Trophoblast cell (in vitro differentiated cells and primary cell): ENCODE results near the gene KRT77.

ENCODE experiments used
- DNase-seq, 2 donors: peaks; one replicate each; pipeline ENCODE4 v3.0.0-alpha.2; 2016
- H2AFZ ChIP-seq: 2 replicates; pipeline ENCODE4 v1.6.1; 2013; ENCODE audit warnings: low read length, moderate library complexity, mild to moderate bottlenecking; ENCODE audit not compliant: insufficient read depth, poor library complexity
- H2AK5ac ChIP-seq: 2 replicates; pipeline ENCODE4 v1.6.1; 2013; ENCODE audit warnings: mild to moderate bottlenecking, low read length
- H2BK120ac ChIP-seq: 2 replicates; pipeline ENCODE4 v1.6.1; 2013; ENCODE audit warnings: low read length, mild to moderate bottlenecking, moderate library complexity; ENCODE audit not compliant: insufficient read depth, poor library complexity
- H2BK12ac ChIP-seq: 2 replicates; pipeline ENCODE4 v1.6.1; 2013; ENCODE audit warnings: mild to moderate bottlenecking, low read length, moderate library complexity
- H2BK5ac ChIP-seq: 2 replicates; pipeline ENCODE4 v1.6.1; 2013; ENCODE audit warnings: low read length, low read depth, moderate library complexity, mild to moderate bottlenecking; ENCODE audit not compliant: poor library complexity
- H3K14ac ChIP-seq: 2 replicates; pipeline ENCODE4 v1.6.1; 2013; ENCODE audit warnings: mild to moderate bottlenecking, low read length
- H3K18ac ChIP-seq: 2 replicates; pipeline ENCODE4 v1.6.1; 2013; ENCODE audit warnings: mild to moderate bottlenecking, low read length
- H3K23ac ChIP-seq: 2 replicates; pipeline ENCODE4 v1.6.1; 2013; ENCODE audit warnings: low read length
- H3K27ac ChIP-seq: 2 replicates; pipeline ENCODE4 v1.5.1; 2013; ENCODE audit warnings: low read depth, mild to moderate bottlenecking, inconsistent platforms, low read length, moderate library complexity
- H3K27me3 ChIP-seq: 2 replicates; pipeline ENCODE4 v1.6.1; 2013; ENCODE audit warnings: inconsistent platforms, mild to moderate bottlenecking, low read length, moderate library complexity; ENCODE audit not compliant: insufficient read depth
- H3K36me3 ChIP-seq, 2 experiments: 1 replicate in 1 of 2; 2 replicates in 1 of 2; pipeline ENCODE4 v1.6.1; 2013; ENCODE audit warnings: low read length in 2 of 2, mild to moderate bottlenecking in 2 of 2, moderate library complexity in 1 of 2; ENCODE audit not compliant: insufficient read depth in 2 of 2, control insufficient read depth in 1 of 2
- H3K4ac ChIP-seq: 2 replicates; pipeline ENCODE4 v1.6.1; 2013; ENCODE audit warnings: low read depth, mild to moderate bottlenecking, low read length, moderate library complexity
- H3K4me1 ChIP-seq, 2 experiments: 1 replicate in 1 of 2; 2 replicates in 1 of 2; pipeline ENCODE4 v1.6.1; 2013; ENCODE audit warnings: low read length in 2 of 2, mild to moderate bottlenecking in 2 of 2, moderate library complexity in 1 of 2; ENCODE audit not compliant: insufficient read depth in 2 of 2, control insufficient read depth in 1 of 2
- H3K4me2 ChIP-seq: 2 replicates; pipeline ENCODE4 v1.6.1; 2013; ENCODE audit warnings: inconsistent platforms, mild to moderate bottlenecking, low read length, moderate library complexity
- H3K4me3 ChIP-seq: 2 replicates; pipeline ENCODE4 v1.5.1; 2013; ENCODE audit warnings: mild to moderate bottlenecking, low read depth, low read length, inconsistent platforms
- H3K79me1 ChIP-seq: one replicate; pipeline ENCODE4 v1.6.1; 2013; ENCODE audit warnings: low read length
- H3K79me2 ChIP-seq: 2 replicates; pipeline ENCODE4 v1.6.1; 2013; ENCODE audit warnings: low read length, mild to moderate bottlenecking; ENCODE audit not compliant: control insufficient read depth, insufficient read depth, poor library complexity
- H3K9ac ChIP-seq: 2 replicates; pipeline ENCODE4 v1.6.1; 2013; ENCODE audit warnings: mild to moderate bottlenecking, low read length
- H3K9me3 ChIP-seq: 2 replicates; pipeline ENCODE4 v1.6.1; 2013; ENCODE audit warnings: low read depth, mild to moderate bottlenecking, control low read depth, inconsistent platforms, low read length; ENCODE audit not compliant: insufficient read depth
- H4K12ac ChIP-seq: 2 replicates; pipeline ENCODE4 v1.6.1; 2013; ENCODE audit warnings: low read depth, mild to moderate bottlenecking, low read length, moderate library complexity
- H4K8ac ChIP-seq: 2 replicates; pipeline ENCODE4 v1.6.1; 2013; ENCODE audit warnings: low read depth, mild to moderate bottlenecking, low read length, moderate library complexity
- H4K91ac ChIP-seq: one replicate; pipeline ENCODE4 v1.6.1; 2013; ENCODE audit warnings: low read depth, mild to moderate bottlenecking, low read length, moderate library complexity
- WGBS: extraction: QIAGEN DNeasy Blood & Tissue Kit; methylation state at CpG from one replicate; pipeline ENCODE4 v1.1.7; 2013; ENCODE audit warnings: missing lambda C conversion rate; ENCODE audit not compliant: insufficient read length, insufficient coverage; ENCODE audit errors: extremely low coverage; 5-methylcytosine and 5-hydroxymethylcytosine counted together

KRT77 gene

DNA sequence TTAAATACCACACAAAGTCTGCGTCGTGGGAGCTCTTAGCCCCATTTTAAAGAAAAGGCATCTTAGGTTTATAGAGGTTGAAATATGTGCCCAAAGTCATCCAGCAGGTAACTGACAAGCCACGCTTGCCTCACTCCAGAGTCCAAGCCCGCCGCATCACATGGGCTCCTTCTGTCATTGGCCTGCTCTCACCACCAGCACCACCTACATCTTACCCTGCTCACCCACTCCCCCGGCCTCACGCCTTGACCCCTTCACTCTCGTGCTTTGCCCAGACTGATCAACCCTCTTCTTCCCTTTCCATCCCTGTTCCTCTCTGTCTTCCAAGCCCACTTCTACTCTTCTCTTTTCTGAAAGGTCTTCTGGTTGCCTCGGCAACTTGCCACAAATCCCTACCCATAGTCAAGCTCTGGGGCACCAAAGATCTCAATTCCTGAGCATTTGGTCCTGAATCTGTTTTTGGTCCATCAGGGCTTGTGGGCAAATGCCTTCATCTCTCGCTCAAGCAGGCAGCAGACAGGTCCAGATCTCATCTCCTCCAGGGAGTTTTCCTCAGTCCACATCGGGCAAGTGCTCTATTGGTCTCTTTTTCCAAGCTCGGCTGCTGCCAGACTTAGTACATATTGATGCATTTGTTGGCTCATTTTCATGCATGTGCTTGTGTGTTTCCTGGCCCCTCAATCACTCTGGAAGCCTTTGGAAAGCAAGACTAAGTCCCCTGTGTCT, 19.6 kb downstream of the KRT77 start:
- H2AFZ ChIP-seq = no peak overlapping the region
- H3K4me3 ChIP-seq = no peak overlapping the region
- no peaks in the 10 kb centered on the region for H3K79me2 ChIP-seq
- H2BK120ac ChIP-seq = no peak overlapping the region
- H2AK5ac ChIP-seq = no peak overlapping the region
- H4K12ac ChIP-seq = no peak overlapping the region
- H2BK12ac ChIP-seq = no peak overlapping the region
- H3K27me3 ChIP-seq = no peaks in the 10 kb centered on the region
- H3K14ac ChIP-seq = no peak overlapping the region
- no peak overlapping the region for H3K4me2 ChIP-seq
- H3K4ac ChIP-seq = no peak overlapping the region
- no peak overlapping the region for H3K9ac ChIP-seq
- H3K36me3 ChIP-seq = no peaks in the 10 kb centered on the region
- H3K4me1 ChIP-seq = no peaks in the 10 kb centered on the region
- peaks cover 3% of the 10 kb centered on the region for H3K9me3 ChIP-seq
- H3K27ac ChIP-seq = no peak overlapping the region
- no peak overlapping the region for H4K91ac ChIP-seq
- no peak for DNase-seq
- no CpG with 5 or more reads among the region's 12 CpGs for WGBS
- no peak overlapping the region for H3K23ac ChIP-seq
- H3K18ac ChIP-seq = no peak overlapping the region
- no peak overlapping the region for H2BK5ac ChIP-seq
- no peaks in the 10 kb centered on the region for H3K79me1 ChIP-seq
- no peak overlapping the region for H4K8ac ChIP-seq

DNA sequence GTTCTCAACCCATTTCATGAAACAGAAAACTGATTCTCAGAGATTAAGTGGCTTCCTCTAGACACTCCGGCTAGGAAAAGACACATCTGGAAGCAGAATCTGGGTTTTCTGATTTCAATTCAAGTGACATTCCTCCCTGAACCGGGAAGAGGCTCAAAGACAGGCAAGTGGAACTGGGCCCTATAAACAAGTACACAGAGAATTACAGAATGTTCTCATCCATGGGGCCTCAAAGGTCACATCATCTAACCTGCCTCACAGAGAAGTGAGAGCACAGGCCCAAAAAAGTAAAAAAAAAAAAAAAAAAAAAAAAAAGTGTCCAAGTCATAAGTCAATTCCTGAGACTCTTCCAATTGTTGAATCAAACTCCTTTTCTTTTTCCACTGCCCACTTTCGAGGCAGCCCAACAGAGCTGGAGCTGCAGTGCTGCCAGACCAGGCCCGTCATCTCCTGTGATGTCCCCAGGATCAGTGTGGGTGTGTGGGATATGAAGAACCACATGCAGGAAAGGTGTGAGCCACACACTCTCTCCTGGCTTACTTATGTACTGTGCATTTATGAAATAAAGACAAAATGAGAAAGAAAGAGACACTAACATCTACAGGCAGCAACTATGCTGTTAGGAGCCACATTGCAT, 20.3 kb downstream of the KRT77 start:
- Histone ChIP-seq H2AFZ (no peak overlapping the region), H3K4me1 (no peaks in the 10 kb centered on the region), H3K36me3 (no peaks in the 10 kb centered on the region), H3K23ac (no peak overlapping the region), H3K79me2 (no peaks in the 10 kb centered on the region), H3K18ac (no peak overlapping the region), H3K9me3 (peaks cover 3% of the 10 kb centered on the region), H4K12ac (no peak overlapping the region), H3K27ac (no peak overlapping the region), H2BK12ac (no peak overlapping the region), H2BK120ac (no peak overlapping the region), H3K79me1 (no peaks in the 10 kb centered on the region), H3K4me3 (no peak overlapping the region), H3K4me2 (no peak overlapping the region), H3K4ac (no peak overlapping the region), H3K9ac (no peak overlapping the region), H4K8ac (no peak overlapping the region), H4K91ac (no peak overlapping the region), H2BK5ac (no peak overlapping the region), H3K27me3 (peaks cover 4% of the 10 kb centered on the region), H2AK5ac (no peak overlapping the region), H3K14ac (no peak overlapping the region)
- DNase-seq = no peak
- WGBS = no CpG with 5 or more reads among the region's 4 CpGs

DNA sequence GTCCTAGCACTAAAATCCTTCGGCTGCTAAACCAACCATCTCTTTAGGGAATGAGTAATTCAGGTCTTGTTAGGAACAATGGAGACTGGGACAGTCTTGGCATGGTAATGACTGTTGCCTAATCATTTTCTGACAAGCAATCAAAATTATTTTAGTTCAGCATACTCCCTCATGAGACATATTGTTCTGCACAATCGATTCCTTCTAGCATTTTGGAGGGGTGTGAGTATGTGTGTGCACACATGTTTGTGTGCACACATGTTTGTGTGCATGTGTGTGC, 21.0 kb downstream of the KRT77 start:
- Histone ChIP-seq H3K27ac (no peak overlapping the region), H3K4me3 (no peak overlapping the region), H3K4ac (no peak overlapping the region), H2BK12ac (no peak overlapping the region), H3K79me2 (no peaks in the 10 kb centered on the region), H2BK5ac (no peak overlapping the region), H3K9me3 (peaks cover 3% of the 10 kb centered on the region), H3K18ac (no peak overlapping the region), H3K79me1 (no peaks in the 10 kb centered on the region), H3K9ac (no peak overlapping the region), H3K36me3 (no peaks in the 10 kb centered on the region), H2BK120ac (no peak overlapping the region), H2AK5ac (no peak overlapping the region), H4K91ac (no peak overlapping the region), H4K12ac (no peak overlapping the region), H4K8ac (no peak overlapping the region), H2AFZ (no peak overlapping the region), H3K4me1 (no peaks in the 10 kb centered on the region), H3K23ac (no peak overlapping the region), H3K14ac (no peak overlapping the region), H3K27me3 (peaks cover 4% of the 10 kb centered on the region), H3K4me2 (no peak overlapping the region)
- WGBS = no CpG with 5 or more reads among the region's 2 CpGs
- no peak for DNase-seq

DNA sequence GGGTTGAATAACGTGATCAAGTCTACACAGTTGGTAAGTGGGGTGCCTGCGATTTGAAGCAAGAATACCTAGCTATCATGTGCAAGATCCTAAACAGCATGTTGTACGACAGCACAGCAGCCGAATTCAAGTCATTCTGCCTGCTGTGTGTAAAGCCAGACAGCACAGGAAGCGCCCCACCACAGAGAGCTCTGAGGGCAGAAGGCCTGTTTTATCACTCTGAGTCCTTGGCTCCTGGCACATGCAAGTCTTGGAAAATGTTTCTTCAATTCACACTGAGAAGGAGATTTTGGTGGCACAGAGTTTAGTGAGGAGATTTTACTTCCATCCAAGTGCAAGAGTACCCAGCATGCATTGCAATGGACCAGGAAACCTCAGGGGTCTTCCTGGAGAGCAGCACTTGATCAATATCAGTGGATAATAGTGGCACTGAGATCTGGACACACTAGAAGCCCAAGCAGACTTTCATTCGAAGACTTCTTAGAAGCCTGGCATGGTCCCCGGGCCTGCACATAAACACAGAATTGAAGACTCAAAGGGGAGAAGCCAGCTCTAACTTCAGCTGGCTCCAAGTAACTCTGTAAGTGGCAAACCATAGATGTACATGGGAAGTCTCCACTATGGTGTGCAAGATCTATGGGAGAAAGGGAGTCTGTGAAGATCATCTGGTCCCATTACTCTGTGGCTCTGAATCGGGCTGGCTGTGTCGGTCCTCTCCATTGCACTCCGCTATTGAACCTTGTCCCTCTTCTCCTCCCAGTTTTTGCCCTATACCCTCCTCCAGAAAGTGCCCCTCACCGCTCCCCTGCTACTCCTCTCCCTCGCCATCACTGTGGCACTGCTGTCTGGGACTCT, 21.6 kb downstream of the KRT77 start:
- no CpG with 5 or more reads among the region's 12 CpGs for WGBS
- Histone ChIP-seq H3K4me1 (no peaks in the 10 kb centered on the region), H2BK5ac (no peak overlapping the region), H3K4me2 (no peak overlapping the region), H3K79me1 (no peaks in the 10 kb centered on the region), H3K79me2 (no peaks in the 10 kb centered on the region), H3K27me3 (peaks cover 4% of the 10 kb centered on the region), H2BK12ac (no peak overlapping the region), H4K8ac (no peak overlapping the region), H2BK120ac (no peak overlapping the region), H3K14ac (no peak overlapping the region), H3K27ac (no peak overlapping the region), H4K12ac (no peak overlapping the region), H3K4ac (no peak overlapping the region), H3K9ac (no peak overlapping the region), H3K9me3 (peaks cover 3% of the 10 kb centered on the region), H2AK5ac (no peak overlapping the region), H2AFZ (no peak overlapping the region), H3K4me3 (no peak overlapping the region), H3K23ac (no peak overlapping the region), H4K91ac (no peak overlapping the region), H3K36me3 (no peaks in the 10 kb centered on the region), H3K18ac (no peak overlapping the region)
- no peak for DNase-seq
